ENCODE results near the gene UBE2G1.
"Not testable (repeated sequence)": the region's sequence is repeated elsewhere in the genome, so short reads cannot be mapped to it uniquely, and the experiment has no call there.

DNA sequence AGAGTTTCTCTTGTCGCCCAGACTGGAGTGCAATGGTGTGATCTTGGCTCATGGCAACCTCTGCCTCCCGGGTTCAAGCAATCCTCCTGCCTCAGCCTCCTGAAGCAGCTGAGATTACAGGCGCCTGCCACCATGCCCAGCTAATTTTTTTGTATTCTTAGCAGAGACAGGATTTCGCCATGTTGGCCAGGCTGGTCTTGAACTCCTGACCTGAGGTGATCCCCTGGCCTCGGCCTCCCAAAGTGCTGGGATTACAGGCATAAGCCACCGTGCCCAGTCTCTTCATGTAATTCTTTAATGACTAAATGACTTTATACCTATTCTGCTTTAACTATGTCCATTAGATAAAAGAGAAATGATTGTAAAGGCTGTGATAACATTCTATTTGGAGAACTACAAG, 111.2 kb downstream of the UBE2G1 start:
- not testable (repeated sequence) for TF ChIP-seq CTCF (IDR thresholded peaks at IDR 0.05; ENCODE audit: poor library complexity, severe bottlenecking); TAF1 (IDR thresholded peaks at IDR 0.05; ENCODE audit: low read depth); EZH2 (IDR thresholded peaks at IDR 0.05; ENCODE audit: borderline replicate concordance, insufficient read depth, low read length, poor library complexity, severe bottlenecking); EP300 (conservative IDR thresholded peaks at IDR 0.05; ENCODE audit: poor library complexity, severe bottlenecking); RAD21 (conservative IDR thresholded peaks at IDR 0.05); POLR2AphosphoS5 (IDR thresholded peaks at IDR 0.05); SMC3 (conservative IDR thresholded peaks at IDR 0.05; ENCODE audit: poor library complexity)
- TF ChIP-seq, protein P1, sequence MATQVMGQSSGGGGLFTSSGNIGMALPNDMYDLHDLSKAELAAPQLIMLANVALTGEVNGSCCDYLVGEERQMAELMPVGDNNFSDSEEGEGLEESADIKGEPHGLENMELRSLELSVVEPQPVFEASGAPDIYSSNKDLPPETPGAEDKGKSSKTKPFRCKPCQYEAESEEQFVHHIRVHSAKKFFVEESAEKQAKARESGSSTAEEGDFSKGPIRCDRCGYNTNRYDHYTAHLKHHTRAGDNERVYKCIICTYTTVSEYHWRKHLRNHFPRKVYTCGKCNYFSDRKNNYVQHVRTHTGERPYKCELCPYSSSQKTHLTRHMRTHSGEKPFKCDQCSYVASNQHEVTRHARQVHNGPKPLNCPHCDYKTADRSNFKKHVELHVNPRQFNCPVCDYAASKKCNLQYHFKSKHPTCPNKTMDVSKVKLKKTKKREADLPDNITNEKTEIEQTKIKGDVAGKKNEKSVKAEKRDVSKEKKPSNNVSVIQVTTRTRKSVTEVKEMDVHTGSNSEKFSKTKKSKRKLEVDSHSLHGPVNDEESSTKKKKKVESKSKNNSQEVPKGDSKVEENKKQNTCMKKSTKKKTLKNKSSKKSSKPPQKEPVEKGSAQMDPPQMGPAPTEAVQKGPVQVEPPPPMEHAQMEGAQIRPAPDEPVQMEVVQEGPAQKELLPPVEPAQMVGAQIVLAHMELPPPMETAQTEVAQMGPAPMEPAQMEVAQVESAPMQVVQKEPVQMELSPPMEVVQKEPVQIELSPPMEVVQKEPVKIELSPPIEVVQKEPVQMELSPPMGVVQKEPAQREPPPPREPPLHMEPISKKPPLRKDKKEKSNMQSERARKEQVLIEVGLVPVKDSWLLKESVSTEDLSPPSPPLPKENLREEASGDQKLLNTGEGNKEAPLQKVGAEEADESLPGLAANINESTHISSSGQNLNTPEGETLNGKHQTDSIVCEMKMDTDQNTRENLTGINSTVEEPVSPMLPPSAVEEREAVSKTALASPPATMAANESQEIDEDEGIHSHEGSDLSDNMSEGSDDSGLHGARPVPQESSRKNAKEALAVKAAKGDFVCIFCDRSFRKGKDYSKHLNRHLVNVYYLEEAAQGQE (IDR thresholded peaks at IDR 0.05; ENCODE audit: borderline replicate concordance): not testable (repeated sequence)

Data from neural cell (in vitro differentiated cells).